Right kidney (tissue), 9 donors: ENCODE data around the gene PPIP5K2.
A peak's percentile ranks its signal among the peaks of the same experiment; 100 is the strongest.
"Not testable (repeated sequence)": the region's sequence is repeated elsewhere in the genome, so short reads cannot be mapped to it uniquely, and the experiment has no call there.

Source experiments
- DNase-seq: peaks from one replicate; pipeline ENCODE4 v3.0.0-alpha.2; 2016
- long read RNA-seq, 8 donors: transcript quantifications; one replicate each; lab custom pipeline, GENCODE V29; 2026

The PPIP5K2 gene
- long read RNA-seq, donor 1, partial matches to known transcripts = 5 of 8 reads
- long read RNA-seq, donor 1, other reads (novel, unspliced or antisense) = 0 of 8 reads
- long read RNA-seq, donor 2, full-length matches to known transcripts = 1 of 1 reads
- long read RNA-seq, donor 2, partial matches to known transcripts = 0 of 1 reads
- long read RNA-seq, donor 2, other reads (novel, unspliced or antisense) = 0 of 1 reads
- long read RNA-seq, donor 3, partial matches to known transcripts = 0 of 1 reads
- long read RNA-seq, donor 3, other reads (novel, unspliced or antisense) = 0 of 1 reads
- long read RNA-seq, donor 4, partial matches to known transcripts = 0 of 2 reads
- long read RNA-seq, donor 4, other reads (novel, unspliced or antisense) = 0 of 2 reads
- long read RNA-seq, donor 5, partial matches to known transcripts = 0 of 2 reads
- long read RNA-seq, donor 5, other reads (novel, unspliced or antisense) = 0 of 2 reads
- long read RNA-seq, donor 6, partial matches to known transcripts = 0 of 2 reads
- long read RNA-seq, donor 6, other reads (novel, unspliced or antisense) = 0 of 2 reads
- long read RNA-seq, donor 7, partial matches to known transcripts = 6 of 9 reads
- long read RNA-seq, donor 7, other reads (novel, unspliced or antisense) = 0 of 9 reads
- long read RNA-seq, donor 8, partial matches to known transcripts = 9 of 10 reads
- long read RNA-seq, donor 8, other reads (novel, unspliced or antisense) = 0 of 10 reads

DNA sequence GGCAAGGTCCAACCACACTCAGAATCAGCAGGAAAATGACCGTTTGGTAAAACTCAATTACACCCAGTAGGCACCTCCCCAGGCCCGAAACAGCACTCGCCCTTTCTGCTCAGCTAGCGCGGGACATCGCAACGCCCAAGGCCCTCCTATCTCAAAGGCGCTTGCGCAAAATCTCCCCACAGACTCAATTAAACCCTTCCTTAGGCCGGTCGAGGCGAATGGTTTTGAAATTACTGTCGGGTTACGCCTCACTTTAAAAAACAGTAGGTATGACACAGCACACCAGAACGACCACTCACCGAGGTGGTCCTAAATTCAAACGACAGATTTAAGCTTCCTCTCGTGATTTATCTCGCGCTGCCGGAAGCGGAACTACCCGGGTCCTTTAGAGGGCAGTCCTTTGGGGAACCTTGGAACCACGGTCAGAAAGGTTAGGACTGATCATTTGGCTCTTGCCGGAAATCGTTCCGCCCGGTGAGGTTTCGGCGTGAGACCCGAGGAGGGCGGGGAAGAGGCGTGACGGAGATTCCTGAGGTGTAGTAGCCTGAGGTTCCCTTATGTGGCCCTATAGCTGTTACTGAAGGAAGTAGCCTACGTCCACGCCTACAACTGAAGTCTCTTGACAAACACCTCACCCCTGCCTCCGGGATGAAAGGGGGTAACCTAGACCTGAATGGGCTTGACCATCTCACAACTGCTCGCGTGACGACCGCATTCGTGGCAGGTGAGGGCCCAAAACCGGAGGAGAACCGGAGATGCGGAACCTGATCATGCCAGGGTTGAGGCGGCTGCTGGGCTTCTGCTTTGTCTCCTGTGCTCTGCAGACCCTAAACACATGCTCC, at the start of gene PPIP5K2, which contains the start of gene GIN1:
Gene PPIP5K2 (plus strand): TSS at position 537 of the 842 bp plus-strand sequence. CDS start 9,289 bp downstream, outside the sequence.
Gene GIN1 (minus strand): TSS at position 374 of the 842 bp plus-strand sequence. CDS start 11,431 bp downstream, outside the sequence.
- peak; percentile 95 for DNase-seq

- not testable (repeated sequence) for DNase-seq
Measured at GRCh38 chr5:103073500-103073899, 46.6 kb upstream of the PPIP5K2 start.

DNA sequence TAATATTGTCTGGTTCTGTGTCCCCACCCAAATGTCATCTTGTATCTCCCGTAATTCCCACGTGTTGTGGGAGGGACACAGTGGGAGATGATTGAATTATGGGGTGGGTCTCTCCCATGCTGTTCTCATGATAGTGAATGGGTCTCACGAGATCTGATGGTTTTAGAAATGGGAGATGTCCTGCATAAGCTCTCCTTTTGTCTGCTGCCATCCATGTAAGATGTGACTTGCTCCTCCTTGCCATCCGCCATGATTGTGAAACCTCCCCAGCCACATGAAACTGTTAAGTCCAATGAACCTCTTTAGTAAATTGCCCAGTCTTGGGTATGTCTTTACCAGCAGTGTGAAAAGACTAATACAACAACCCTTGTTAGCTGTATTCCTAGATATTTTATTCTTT, 44.7 kb upstream of the PPIP5K2 start:
- DNase-seq = no peak

GRCh38 chr5:103079796-103080195, 40.3 kb upstream of the PPIP5K2 start:
- no peak for DNase-seq

DNA sequence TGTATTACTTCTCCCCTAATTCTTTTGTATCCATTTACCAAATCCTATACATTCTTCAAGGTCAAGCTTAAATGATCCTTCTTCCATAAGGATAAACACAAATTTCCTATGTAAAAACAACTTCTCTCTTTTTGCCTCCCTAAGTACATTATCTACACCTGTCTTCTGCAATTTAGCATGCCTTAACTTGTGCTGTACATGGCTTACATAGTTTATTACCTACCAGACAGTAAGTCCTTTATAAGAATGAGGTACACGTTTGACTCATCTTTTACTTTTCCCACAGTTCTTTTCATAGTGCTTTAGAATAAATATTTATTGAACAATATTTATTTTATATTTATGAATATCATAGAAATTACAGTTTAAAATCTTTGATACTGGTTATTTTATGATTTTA, 33.6 kb upstream of the PPIP5K2 start:
- no peak for DNase-seq

GRCh38 chr5:103089272-103089671, 30.8 kb upstream of the PPIP5K2 start:
- no peak for DNase-seq

DNA sequence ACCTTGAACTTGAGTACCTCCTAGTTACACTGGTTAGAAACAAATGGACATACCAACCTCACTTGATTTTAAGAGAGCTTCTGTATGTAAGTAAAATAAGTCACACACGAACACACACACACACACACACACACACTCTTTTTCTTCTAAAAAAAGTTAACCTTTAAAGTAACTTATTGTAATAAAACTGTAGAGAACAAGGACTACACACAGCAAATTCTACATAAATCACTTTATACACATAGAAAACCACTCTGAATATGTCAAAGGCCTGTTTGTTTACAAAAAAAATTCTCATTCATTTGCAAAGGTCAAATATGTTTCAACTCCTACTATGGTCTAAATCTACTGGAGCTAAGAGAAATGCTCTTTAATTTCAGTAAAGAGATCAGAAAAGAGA, 29.3 kb upstream of the PPIP5K2 start:
- no peak for DNase-seq

- DNase-seq = no peak
Measured at GRCh38 chr5:103092676-103093075, 27.4 kb upstream of the PPIP5K2 start.

GRCh38 chr5:103093727-103094126, 26.4 kb upstream of the PPIP5K2 start:
- no peak for DNase-seq

- DNase-seq = no peak
Measured at GRCh38 chr5:103094737-103095136, 25.4 kb upstream of the PPIP5K2 start.

DNA sequence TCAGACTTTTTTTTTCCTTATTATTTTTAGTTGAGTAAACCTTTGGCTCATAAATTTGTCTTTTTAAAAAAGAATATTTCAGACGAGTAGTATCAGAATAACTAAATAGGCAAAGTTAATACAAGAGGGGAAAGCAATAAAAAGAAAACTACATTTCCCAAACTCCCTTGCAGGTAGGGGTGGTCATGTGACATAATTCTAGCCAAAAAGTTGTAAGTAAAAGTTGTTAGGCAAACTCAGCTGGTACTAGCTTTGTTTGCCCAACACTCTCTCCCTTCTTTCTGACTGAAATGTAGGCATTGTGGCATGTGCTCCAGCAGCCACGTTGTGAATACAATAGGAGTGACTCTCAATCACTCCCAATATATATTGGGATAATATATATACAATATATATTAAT, 21.1 kb upstream of the PPIP5K2 start:
- no peak for DNase-seq

DNA sequence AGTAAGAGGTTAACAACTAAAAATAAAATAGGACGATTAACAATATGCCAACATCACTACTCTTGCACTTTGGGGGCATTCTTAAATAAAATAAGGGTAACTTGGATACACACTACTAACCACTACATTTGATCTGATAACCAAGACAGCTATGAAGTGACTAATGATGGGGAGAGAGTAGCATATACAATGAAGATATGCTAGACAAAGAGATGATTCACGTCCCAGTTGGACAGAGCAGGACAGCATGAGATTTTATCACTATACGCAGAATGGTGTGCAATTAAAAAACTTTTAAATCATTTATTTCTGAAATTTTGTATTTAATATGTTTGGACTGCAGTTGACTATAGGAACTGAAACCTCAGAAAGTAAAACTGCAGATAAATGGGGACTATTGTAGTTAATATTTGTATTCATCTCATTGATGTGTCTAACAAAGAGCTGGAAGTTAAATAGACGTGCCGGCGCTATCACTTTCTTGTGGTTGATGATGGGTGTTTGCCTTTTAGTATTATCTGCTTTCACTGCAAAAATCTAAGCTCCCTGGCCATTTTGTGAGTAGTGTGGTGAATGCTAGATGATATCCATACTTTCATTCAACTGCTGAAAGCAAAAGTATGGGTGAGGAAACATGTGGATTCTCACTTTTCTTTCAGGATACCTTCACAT, 18.9 kb upstream of the PPIP5K2 start:
- DNase-seq = no peak

DNA sequence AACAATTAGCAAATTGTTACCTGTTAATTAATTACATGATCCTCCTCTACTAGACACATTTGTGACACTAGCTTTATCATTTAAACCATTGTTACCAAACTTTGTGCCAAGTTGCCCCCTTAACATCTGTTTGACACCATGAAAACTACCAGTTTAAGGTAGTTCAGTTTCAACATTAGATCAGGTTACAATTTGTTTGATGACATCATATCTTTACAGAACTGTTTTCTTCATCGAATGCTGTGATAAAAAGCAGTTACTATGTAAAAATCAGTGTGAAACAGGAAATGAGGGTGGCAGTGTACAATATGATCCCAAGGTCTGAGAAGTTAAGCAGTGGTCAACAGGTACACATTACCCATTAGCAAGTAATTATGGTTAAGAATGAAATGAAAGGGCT, 17.9 kb upstream of the PPIP5K2 start:
- no peak for DNase-seq

DNA sequence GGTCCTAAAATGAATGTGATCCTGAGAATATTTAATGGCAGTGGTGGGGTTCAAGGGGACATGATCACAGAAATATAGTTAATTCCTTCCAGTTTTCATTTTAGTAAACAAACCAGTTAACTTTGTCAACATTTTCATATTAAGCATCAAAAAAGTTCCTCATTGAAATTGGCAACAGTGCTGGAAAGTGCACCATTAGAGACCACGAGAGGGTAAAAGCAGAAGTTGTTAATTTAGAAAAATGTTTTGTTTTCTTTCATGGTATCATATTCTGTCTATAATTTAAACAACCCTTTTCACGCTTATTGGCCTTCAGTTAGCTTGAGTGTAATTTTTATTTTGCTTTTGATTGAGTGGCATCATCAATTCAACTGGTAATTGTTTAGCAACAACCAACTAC, 12.0 kb upstream of the PPIP5K2 start:
- DNase-seq = no peak

- DNase-seq = no peak
Measured at GRCh38 chr5:103109277-103109676, 10.8 kb upstream of the PPIP5K2 start.

DNA sequence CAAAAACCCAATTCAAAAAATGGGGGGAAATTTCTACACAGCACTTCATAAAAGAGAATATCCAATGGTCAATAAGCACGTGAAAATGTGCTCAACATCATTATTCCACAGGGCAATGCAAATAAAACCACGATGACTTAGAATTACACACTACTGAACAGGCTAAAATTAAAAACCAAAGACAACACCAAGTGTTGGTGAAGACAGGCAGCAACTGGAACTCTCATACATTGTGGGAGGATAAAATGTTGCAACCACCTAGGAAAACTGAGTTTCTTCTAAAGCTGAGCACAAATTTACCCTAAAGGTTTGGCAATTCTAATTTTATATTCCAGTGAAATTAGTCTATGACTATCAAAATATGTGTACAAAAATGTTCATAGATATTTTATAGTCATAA, 9.7 kb upstream of the PPIP5K2 start:
- no peak for DNase-seq

DNA sequence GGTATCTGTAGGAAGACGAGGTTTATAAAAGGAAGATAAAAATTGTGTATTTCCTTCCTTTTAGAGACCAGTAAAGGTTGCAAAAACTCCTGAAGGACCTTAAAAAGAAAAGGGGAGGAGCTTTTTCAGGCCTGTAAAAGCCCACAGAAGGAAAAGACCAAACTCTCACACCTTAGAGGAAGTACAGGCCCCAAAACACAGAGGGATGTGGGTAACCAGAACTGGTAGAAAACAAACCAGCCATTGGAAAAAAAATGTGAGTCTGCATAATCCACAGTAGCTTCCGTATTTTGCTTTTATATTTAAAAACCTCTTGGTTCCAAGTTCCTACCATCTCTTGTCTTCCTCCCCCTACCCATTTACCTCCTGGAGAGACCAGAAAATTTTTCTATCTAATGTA, 8.6 kb upstream of the PPIP5K2 start:
- DNase-seq = no peak

DNA sequence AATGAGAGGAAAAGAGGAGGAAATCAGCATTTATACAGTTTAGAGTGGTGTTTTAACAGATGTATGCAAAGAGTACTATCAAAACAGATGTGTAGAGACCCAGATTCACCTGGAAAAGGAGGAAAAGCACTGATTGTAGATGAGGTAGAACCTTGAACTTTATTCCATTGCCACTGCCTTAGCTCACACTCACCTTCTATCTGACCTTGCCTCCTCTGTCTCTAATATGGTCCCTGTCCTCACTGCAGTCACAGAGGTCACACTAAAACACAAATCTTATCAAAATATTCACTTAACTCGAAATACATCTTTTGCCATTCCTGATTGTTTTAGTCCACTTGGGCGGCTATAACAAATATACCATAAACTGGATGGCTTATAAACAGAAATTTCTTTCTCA, 7.2 kb upstream of the PPIP5K2 start:
- no peak for DNase-seq

GRCh38 chr5:103114440-103114839, 5.7 kb upstream of the PPIP5K2 start:
- DNase-seq = no peak

DNA sequence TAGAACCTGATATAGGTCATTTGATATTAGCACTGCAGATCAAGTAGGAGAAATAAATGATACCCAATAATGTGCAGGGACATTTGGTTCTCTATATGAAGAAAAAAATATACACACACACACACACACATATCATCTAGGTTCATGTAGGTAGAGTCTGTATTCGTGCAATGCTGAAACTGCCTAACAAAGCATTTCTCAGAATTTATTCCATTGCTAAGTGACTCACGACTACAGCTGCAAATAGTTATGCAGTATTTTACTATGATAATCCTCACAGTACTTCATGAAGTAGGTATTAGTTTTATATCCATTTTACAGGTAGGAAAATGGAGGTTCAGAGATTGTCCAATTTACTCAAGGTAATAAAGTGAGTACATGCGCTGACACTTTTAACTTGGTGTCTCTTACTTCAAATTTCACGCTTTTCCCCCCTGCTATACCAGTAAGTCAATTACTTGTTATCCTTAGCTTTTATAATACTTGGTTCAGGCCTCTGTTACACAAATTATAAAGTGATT, 2.6 kb upstream of the PPIP5K2 start:
- no peak for DNase-seq

DNA sequence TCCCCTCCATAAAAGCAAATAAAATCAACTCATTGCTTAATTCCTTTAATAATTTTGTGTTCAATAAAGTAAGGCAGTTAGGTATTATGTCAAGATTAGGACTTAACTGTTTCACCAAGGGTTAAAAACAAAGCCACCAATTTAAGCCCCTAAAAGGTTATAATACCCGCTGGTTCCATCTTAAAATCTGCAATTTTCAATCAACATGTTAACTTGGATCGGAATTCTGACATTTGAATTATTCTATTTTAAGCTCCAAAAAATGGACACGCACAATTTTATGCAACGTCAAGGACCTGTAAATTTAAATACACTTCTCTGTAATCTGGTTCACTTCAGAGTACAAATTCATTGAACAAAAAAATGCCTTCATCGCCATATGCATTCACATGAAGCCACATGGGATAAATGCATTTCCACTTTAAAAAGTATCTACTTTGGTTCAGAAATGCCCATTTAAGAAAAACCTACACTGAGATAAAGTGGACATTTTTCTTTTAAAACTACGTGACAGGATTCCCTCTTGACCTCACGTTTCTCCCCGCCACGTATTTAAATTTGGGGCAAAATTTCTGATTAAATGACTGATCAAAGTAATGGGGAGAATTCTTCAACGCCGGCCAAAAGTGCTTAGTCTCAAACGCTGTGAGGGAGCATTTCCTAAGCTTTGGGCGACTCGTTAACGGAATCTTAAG, 884 bp upstream of the PPIP5K2 start:
- no peak for DNase-seq
